HG02798 (cell line): ENCODE measurements around the gene CTNND2.

Experiments used
- ATAC-seq: cut with Tn5 transposase; IDR thresholded peaks from one replicate; pipeline ENCODE4 v1.9.1; 2021; ENCODE audit warnings: mild to moderate bottlenecking; ENCODE audit not compliant: unreplicated experiment, poor library complexity

CTNND2 gene

GRCh38 chr5:11904265-11904906, at the start of gene CTNND2:
TSS of gene CTNND2 (minus strand) at chr5:11904446. CDS start at chr5:11903853, 593 bp downstream.
- no peak for ATAC-seq

- no peak for ATAC-seq
Observed at GRCh38 chr5:11946317-11946716, 42.1 kb upstream of the CTNND2 start.

- no peak for ATAC-seq
Observed at GRCh38 chr5:11941566-11941965, 37.3 kb upstream of the CTNND2 start.

GRCh38 chr5:11931638-11932037, 27.4 kb upstream of the CTNND2 start:
- ATAC-seq = no peak

GRCh38 chr5:11928909-11929308, 24.7 kb upstream of the CTNND2 start:
- no peak for ATAC-seq

GRCh38 chr5:11925701-11926100, 21.5 kb upstream of the CTNND2 start:
- ATAC-seq = no peak

- ATAC-seq = no peak
Observed at GRCh38 chr5:11922394-11922793, 18.1 kb upstream of the CTNND2 start.

GRCh38 chr5:11918463-11919045, 14.3 kb upstream of the CTNND2 start:
- ATAC-seq = no peak

GRCh38 chr5:11909471-11909870, 5.2 kb upstream of the CTNND2 start:
- ATAC-seq = no peak

- no peak for ATAC-seq
Observed at GRCh38 chr5:11906497-11906896, 2.3 kb upstream of the CTNND2 start.

GRCh38 chr5:11905206-11905605, 960 bp upstream of the CTNND2 start:
- ATAC-seq = no peak

GRCh38 chr5:11903614-11904264, 507 bp downstream of the CTNND2 start:
- no peak for ATAC-seq

GRCh38 chr5:11903121-11903613, 1.1 kb downstream of the CTNND2 start:
- ATAC-seq = no peak

GRCh38 chr5:11902201-11902619, 2.0 kb downstream of the CTNND2 start:
- no peak for ATAC-seq

GRCh38 chr5:11898787-11899186, 5.5 kb downstream of the CTNND2 start:
- no peak for ATAC-seq

GRCh38 chr5:11897781-11898180, 6.5 kb downstream of the CTNND2 start:
- ATAC-seq = no peak

- ATAC-seq = no peak
Observed at GRCh38 chr5:11894992-11895391, 9.3 kb downstream of the CTNND2 start.

GRCh38 chr5:11892832-11893231, 11.4 kb downstream of the CTNND2 start:
- ATAC-seq = no peak

GRCh38 chr5:11890777-11891176, 13.5 kb downstream of the CTNND2 start:
- no peak for ATAC-seq

GRCh38 chr5:11888221-11888620, 16.0 kb downstream of the CTNND2 start:
- ATAC-seq = no peak

- ATAC-seq = no peak
Observed at GRCh38 chr5:11878814-11879213, 25.4 kb downstream of the CTNND2 start.

- ATAC-seq = no peak
Observed at GRCh38 chr5:11873587-11873986, 30.7 kb downstream of the CTNND2 start.
